ENCODE measurements around the gene SYT11.

Gene SYT11

DNA sequence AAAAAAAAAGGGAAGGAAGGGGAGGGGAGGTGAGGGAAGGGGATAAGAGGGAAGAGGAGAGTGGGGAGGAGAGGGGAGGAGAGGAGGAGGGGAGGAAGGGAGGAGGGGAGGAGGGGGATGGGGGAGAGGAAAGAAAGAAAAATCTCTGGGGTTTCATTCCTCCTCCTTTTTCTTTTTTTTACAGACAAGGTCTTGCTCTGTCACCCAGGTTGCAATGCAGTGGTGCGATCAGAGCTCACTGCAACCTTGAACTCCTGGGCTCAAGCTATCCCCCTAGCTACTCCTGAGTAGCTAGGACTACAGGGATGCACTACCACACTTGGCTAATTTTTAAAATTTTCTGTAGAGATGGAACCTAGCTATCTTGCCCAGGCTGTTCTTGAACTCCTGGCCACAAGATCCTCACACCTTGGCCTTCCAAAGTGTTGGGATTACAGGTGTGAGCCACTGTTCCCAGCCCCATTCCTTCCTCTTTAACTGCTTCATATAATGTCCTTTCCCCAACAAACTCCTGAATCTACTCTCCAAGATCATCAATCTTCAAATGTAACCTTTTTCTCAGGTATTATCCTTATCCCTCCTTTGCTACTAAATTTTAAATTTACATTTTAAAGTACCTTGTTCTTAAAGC, 25.6 kb upstream of the SYT11 start:
- TF ChIP-seq, protein P1, sequence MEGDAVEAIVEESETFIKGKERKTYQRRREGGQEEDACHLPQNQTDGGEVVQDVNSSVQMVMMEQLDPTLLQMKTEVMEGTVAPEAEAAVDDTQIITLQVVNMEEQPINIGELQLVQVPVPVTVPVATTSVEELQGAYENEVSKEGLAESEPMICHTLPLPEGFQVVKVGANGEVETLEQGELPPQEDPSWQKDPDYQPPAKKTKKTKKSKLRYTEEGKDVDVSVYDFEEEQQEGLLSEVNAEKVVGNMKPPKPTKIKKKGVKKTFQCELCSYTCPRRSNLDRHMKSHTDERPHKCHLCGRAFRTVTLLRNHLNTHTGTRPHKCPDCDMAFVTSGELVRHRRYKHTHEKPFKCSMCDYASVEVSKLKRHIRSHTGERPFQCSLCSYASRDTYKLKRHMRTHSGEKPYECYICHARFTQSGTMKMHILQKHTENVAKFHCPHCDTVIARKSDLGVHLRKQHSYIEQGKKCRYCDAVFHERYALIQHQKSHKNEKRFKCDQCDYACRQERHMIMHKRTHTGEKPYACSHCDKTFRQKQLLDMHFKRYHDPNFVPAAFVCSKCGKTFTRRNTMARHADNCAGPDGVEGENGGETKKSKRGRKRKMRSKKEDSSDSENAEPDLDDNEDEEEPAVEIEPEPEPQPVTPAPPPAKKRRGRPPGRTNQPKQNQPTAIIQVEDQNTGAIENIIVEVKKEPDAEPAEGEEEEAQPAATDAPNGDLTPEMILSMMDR (IDR thresholded peaks at IDR 0.05) = no peak
- no peak for TF ChIP-seq ZFX (IDR thresholded peaks at IDR 0.05; ENCODE audit: borderline replicate concordance)
- no peak overlapping the region for H3K27ac ChIP-seq

DNA sequence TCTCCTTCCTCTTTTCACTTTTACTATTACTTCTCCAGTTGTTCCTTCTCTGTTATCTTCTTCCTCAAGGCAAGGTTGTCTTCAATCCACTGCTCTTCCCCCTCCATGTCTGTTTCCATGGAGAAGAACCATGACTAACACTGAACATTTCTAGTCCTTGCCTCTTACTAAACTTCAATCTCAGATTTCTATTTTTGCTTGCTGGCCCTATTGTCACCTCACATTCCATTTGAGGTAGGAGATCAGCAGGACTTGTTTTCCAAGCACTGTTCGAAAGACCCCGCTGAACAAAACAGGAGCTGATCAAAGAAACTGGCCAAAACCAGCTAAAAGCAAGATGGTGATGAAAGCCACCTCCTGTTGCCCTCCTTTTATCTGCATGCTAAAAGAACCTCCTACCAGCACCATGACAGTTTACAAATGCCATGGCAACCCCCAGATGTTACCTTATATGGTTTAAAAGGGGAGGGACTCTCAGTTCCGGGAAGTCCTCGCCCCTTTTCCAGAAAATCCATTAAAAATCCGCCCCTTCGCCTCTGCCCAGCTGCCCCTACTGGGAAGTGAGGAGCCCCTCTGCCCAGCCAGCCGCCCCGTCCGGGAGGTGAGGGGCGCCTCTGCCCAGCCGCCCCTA, 25.0 kb upstream of the SYT11 start:
- H3K27ac ChIP-seq = no peak overlapping the region
- TF ChIP-seq ZFX (IDR thresholded peaks at IDR 0.05; ENCODE audit: borderline replicate concordance) = no peak
- TF ChIP-seq, protein P1 (IDR thresholded peaks at IDR 0.05) = no peak

DNA sequence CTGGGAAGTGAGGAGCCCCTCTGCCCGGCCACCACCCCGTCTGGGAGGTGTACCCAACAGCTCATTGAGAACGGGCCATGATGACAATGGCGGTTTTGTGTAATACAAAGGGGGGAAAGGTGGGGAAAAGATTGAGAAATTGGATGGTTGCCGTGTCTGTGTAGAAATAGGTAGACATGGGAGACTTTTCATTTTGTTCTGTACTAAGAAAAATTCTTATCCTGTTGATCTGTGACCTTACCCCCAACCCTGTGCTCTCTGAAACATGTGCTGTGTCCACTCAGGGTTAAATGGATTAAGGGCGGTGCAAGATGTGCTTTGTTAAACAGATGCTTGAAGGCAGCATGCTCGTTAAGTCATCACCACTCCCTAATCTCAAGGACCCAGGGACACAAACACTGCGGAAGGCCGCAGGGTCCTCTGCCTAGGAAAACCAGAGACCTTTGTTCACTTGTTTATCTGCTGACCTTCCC, 24.4 kb upstream of the SYT11 start:
- peak overlapping the region; percentile 19; the same call in 1 of the 2 replicates for H3K27ac ChIP-seq

DNA sequence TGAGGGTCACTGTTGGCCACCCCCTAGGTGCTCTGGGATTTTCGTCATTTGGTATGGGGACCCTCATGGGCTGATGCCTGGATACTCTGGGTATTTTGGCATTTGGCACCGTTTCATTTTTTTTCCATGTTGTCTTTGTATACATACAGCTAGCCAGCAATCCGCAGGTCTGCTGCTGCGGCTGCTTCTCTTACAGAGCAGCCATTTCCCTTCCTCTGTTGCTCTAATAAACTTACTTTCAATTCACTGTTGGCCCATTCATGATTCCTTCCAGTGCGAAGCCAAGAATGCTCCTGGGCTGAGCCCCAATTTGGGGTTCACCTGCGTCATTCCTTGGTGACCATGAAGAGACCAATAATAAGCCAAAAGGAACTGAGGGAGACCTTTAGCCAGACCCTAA, 23.8 kb upstream of the SYT11 start:
- peak overlapping the region; percentile 19; the same call in 1 of the 2 replicates for H3K27ac ChIP-seq
- no peak for TF ChIP-seq ZFX (IDR thresholded peaks at IDR 0.05; ENCODE audit: borderline replicate concordance)
- TF ChIP-seq, protein P1 (IDR thresholded peaks at IDR 0.05) = no peak

DNA sequence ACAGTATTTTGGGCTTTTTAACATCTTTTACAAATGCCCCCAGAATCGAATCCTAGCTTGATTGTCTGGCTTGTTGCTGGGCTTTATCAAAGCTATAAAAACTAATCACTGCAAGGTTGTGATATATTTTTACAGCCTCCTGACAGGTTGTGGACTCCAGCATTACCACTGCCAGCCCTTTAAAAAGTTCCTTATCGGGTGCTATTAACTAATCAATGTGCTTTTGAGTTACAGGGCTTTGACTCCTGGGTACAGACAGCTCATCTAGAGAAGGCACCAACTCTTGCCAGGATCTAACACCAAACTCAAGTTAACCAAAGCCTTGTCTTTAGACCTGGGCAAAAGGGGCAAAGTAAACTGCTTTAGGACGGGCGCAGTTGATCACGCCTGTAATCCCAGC, 19.0 kb upstream of the SYT11 start:
- no peak for TF ChIP-seq ZFX (IDR thresholded peaks at IDR 0.05; ENCODE audit: borderline replicate concordance)
- TF ChIP-seq, protein P1 (IDR thresholded peaks at IDR 0.05) = no peak
- no peak overlapping the region for H3K27ac ChIP-seq

DNA sequence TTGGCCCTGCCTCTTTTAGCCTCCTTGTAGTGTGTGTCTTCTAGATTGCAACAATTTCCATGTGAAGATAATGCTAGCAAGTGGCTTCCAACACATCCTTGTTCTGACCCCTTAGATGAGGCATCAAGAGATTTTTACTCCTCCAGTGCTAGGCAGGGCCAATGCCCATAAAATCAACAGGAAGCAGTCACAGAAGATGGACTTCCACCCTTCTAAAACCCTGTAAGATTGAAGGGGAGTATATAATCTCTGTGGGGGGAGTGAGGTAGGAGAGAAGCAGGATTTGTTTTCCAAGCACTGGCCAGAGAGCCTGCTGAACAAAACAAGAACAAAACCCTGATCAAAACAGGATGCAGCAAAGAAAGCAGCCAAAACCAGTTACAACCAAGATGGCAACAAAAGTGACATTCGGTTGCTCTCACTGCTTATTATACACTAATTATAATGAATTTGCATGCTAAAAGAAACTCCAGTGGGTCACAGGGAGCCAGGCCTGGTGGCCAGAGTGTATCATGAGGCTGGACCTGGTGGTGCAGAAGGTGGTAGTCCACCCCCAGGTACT, 14.4 kb upstream of the SYT11 start:
- H3K27ac ChIP-seq = no peak overlapping the region
- TF ChIP-seq, protein P1 (IDR thresholded peaks at IDR 0.05) = no peak
- TF ChIP-seq ZFX (IDR thresholded peaks at IDR 0.05; ENCODE audit: borderline replicate concordance) = no peak

DNA sequence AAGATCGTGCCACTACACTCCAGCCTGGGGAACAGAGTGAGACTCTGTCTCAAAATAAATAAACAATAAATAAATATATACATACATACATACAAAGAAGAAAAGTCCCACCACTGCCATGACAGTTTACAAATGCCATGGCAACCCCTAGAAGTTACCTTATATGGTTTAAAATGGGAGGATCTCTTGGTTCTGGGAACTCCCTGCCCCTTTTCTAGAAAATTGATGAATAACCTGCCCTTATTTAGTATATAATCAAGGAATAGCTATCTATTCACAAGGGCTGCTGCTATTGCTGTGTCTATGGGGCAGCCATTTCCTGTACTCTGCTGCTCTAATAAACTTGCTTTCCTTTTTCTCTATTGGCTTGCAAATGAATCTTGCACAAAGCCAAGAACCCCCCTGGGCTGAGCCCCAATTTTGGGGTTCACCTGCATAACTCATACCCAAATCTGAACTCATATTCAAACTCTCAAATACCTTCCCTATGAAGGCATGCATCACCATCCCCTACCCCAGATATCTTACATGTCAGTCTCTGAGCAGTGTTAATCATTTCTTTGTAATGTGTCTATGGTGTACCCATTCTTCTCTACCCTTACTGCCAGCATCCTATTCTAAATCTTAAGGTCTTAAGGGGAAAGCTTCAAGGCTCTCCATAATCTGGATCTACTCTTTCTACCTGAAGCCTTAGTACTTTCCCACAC, 11.4 kb upstream of the SYT11 start:
- no peak overlapping the region for H3K27ac ChIP-seq
- no peak for TF ChIP-seq ZFX (IDR thresholded peaks at IDR 0.05; ENCODE audit: borderline replicate concordance)
- TF ChIP-seq, protein P1 (IDR thresholded peaks at IDR 0.05) = no peak

Measured in 22Rv1 (cell line).